Kidney epithelial cell (primary cell): ENCODE measurements around the gene SPOPL. TPM values are rescaled to one million over a fixed set of nuclear protein-coding genes. Genes with fewer than 3 reads are reported as not detected.
A peak's percentile ranks its signal among the peaks of the same experiment; 100 is the strongest.

Experiments used
- DNase-seq: peaks from one replicate; pipeline ENCODE4 v3.0.0-alpha.2; 2010; ENCODE audit warnings: low read depth
- H3K27me3 ChIP-seq: 2 replicates; pipeline ENCODE4 v1.6.0; 2011; ENCODE audit warnings: low read length; ENCODE audit not compliant: control insufficient read depth, insufficient read depth
- H3K36me3 ChIP-seq: 2 replicates; pipeline ENCODE4 v1.5.1; 2011; ENCODE audit warnings: low read length; ENCODE audit not compliant: control insufficient read depth, insufficient read depth
- H3K4me3 ChIP-seq: 2 replicates; pipeline ENCODE4 v1.5.1; 2011; ENCODE audit warnings: low read depth, mild to moderate bottlenecking, control low read depth, low read length
- CTCF ChIP-seq: IDR thresholded peaks from 2 replicates; pipeline ENCODE4 v1.5.1; 2011; ENCODE audit warnings: mild to moderate bottlenecking, moderate library complexity, low read length, control low read depth, inconsistent platforms; ENCODE audit not compliant: insufficient read depth, poor library complexity, severe bottlenecking
- total RNA-seq: library from RNA; depleted of rRNA; stranded (reverse); fragments of >200 nt; gene quantifications from 2 replicates; pipeline ENCODE4 v1.2.3, GENCODE V29; 2015

SPOPL gene
- total RNA-seq, 1 donor from 2014 or later: 19.3 TPM

GRCh38 chr2:138596403-138596802, 94.8 kb downstream of the SPOPL start:
- DNase-seq: no peak
- Histone ChIP-seq H3K36me3 (no peaks in the 10 kb centered on the region), H3K4me3 (no peak overlapping the region), H3K27me3 (no peaks in the 10 kb centered on the region)
- no peak for TF ChIP-seq CTCF

- no peaks in the 10 kb centered on the region for H3K27me3 ChIP-seq
These were observed 99.3 kb downstream of the SPOPL start for GRCh38 chr2:138600732-138601457.

GRCh38 chr2:138601458-138602165, 100.0 kb downstream of the SPOPL start:
- no peak overlapping the region for H3K4me3 ChIP-seq
- H3K36me3 ChIP-seq: no peaks in the 10 kb centered on the region
- no peaks in the 10 kb centered on the region for H3K27me3 ChIP-seq
- TF ChIP-seq CTCF: no peak
- DNase-seq: no peak

More at GRCh38 chr2:138600732-138601457, 99.3 kb downstream of the SPOPL start:
- no peak for TF ChIP-seq CTCF
- no peaks in the 10 kb centered on the region for H3K36me3 ChIP-seq
- DNase-seq: peak; percentile 73
- H3K4me3 ChIP-seq: no peak overlapping the region

- DNase-seq: no peak
- no peak for TF ChIP-seq CTCF
- H3K36me3 ChIP-seq: no peaks in the 10 kb centered on the region
- no peak overlapping the region for H3K4me3 ChIP-seq
- no peaks in the 10 kb centered on the region for H3K27me3 ChIP-seq
These were observed 100.5 kb downstream of the SPOPL start for GRCh38 chr2:138602166-138602460.

GRCh38 chr2:138607746-138608145, 106.2 kb downstream of the SPOPL start:
- H3K4me3 ChIP-seq: no peak overlapping the region
- H3K36me3 ChIP-seq: no peaks in the 10 kb centered on the region
- H3K27me3 ChIP-seq: no peaks in the 10 kb centered on the region
- no peak for DNase-seq
- no peak for TF ChIP-seq CTCF
